GM19372 (cell line): ENCODE measurements around the gene KLF1.
"Not testable (repeated sequence)": the region's sequence is repeated elsewhere in the genome, so short reads cannot be mapped to it uniquely, and the experiment has no call there.

Experiments
- ATAC-seq: cut with Tn5 transposase; IDR thresholded peaks from one replicate; pipeline ENCODE4 v1.9.1; 2021; ENCODE audit warnings: mild to moderate bottlenecking, low read depth, moderate library complexity; ENCODE audit not compliant: unreplicated experiment

The KLF1 gene

DNA sequence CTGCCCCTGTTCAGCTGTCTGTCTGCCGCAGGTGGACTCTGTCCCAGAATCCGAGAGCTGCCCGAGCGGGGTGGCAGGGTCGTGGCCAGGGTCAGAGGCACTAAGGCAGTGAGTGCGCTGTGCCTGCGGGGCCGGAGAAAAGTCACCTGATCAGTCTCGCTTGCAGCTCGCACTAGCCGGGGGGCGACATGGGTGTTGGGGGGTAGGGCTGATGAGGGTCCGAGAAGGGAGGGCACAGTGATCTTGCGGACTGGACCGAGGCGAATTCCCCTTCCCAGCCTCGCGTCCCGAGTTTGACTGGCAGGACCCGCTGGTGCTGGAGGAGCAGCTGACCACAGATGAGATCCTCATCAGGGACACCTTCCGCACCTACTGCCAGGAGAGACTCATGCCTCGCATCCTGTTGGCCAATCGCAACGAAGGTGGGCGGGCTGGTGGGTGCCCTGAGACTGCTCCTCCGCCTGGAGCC is 4.6 kb upstream of the KLF1 start:
- ATAC-seq = no peak

DNA sequence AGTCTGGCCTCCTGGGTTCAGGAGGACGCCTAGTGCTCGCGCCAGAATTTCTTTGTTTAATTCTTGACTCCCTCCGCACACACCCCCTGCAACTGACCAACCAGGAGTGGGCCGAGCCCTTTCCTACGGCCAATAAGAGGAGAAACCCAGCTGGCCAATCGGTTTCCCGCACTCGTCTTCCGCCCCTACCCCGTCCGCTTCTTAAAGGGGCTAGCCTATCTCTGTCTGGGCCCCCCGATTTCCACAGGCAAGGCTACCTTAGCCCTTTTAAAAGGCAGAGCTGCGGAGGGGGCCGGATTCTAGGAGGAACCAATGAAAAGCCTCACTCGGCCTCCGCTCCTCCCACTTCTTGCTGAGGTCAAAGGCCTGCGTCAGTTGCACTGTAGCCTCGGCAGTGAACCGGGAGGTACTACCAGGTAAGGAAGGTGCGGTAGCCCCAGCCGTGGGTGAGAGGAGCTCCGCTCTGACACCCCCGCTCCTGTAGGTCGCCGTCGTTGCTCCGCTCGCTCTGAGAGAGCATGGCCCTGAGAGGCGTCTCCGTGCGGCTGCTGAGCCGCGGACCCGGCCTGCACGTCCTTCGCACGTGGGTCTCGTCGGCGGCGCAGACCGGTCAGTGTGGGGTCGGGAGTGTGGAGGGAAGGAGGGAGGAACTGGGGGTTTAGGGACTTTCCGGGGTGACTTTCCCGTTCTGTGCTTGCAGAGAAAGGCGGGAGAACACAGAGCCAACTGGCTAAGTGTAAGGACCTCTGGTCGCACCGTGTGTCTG is 4.0 kb upstream of the KLF1 start, which contains the start of gene GCDH:
Gene GCDH, plus strand, starts transcription at position 374 of the 766 bp plus-strand sequence. Its CDS starts 145 bp downstream, at position 519.
- peak; percentile 94 for ATAC-seq

DNA sequence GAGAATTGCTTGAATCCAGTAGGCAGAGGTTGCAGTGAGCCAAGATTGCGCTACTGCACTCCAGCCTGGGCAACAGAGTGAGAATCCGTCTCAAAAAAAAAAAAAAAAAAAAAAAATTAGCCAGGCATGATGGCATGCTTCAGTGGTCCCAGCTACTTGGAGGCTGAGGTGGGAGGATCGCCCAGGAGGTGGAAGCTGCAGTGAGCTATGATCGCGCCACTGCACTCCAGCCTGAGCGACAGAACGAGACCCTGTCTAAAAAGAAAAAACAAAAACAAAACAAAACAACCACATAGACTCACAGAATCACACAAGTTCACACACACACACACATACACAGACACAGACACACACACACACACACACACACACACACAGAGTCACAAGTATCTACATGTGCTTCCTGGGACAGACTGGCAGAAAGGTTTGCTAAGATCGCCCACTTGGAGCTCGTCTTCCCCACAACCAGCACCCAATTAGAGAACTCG is 3.3 kb upstream of the KLF1 start:
- ATAC-seq = not testable (repeated sequence)

DNA sequence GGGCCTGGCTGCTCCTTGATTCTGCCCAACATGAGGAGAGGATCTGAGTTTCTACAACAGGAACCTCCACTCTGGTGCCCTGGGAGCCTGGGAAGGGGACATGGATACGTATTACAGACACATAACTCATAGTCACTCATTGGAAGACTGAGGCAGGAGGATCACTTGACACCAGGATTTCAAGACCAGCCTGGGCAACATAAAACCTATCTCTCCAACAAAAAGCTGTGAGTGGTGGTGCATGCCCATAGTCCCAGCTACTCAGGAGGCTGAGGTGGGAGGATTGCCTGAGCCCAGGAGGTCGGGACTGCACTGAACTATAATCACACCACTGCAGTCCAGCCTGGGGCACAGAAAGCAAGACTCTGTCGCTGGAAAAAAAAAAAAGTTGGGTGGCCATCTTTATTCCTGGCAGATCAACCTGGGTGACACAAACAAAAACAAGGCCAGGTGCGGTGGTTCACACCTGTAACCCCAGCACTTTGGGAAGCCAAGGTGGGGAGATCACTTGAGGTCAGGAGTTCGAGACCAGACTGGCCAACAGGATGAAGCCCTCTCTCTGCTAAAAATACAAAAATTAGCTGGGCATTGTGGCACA is 1.1 kb upstream of the KLF1 start:
- no peak for ATAC-seq

DNA sequence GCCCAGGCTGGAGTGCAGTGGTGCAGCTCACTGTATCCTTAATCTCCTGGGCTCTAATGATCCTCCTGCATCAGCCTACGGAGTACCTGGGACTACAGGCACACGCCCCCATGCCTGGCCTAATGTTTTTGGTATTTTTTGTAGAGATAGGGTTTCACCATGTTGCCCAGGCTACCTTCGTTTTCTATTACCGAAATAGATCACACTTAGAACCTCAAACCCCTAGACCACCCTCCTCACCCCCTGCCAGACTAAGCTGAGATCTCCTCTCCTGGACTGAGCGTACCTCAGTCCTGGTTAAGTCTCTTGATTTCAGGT is 391 bp downstream of the KLF1 start:
- no peak for ATAC-seq

DNA sequence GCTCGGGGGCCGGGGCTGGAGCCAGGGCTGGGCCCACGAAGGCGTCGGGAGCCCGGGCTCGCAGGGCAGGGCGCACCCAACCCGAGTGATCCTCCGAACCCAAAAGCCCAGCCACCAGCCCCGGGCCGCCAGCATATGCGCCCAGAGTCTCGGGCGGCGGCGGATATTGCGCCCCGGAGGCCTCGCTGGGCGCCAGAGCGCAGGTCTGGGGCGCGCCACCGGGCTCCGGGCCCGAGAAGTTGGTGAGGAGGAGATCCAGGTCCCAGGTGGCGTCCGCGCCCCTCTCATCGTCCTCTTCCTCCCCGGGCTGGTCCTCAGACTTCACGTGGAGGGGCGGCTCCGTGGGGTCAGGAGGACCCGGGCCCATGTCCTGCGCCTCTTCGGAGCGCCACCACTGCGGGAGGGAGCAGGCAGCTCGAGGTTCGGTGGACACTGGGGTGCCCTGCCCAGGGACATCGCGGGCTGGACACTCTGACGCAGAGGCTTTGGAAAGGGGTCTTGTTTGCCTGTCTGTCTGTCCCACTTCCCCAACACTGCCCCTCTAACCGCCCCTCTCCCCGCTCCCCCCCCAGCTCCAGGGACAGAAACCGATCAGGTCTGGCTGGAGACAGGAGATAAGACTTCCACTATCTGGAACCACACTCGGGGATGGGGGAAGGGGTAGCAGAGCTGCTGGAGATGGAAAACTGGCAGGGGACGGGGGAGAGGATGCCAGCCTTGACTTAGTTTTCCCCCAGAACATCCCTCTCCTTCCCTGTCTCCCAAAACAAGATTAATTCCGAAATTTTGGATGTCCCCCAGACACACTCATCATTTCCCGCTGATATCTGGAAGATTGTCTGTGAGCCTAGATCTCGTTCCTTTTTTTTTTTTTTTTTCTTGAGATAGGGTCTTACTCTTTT is 1.0 kb downstream of the KLF1 start:
- ATAC-seq = no peak

DNA sequence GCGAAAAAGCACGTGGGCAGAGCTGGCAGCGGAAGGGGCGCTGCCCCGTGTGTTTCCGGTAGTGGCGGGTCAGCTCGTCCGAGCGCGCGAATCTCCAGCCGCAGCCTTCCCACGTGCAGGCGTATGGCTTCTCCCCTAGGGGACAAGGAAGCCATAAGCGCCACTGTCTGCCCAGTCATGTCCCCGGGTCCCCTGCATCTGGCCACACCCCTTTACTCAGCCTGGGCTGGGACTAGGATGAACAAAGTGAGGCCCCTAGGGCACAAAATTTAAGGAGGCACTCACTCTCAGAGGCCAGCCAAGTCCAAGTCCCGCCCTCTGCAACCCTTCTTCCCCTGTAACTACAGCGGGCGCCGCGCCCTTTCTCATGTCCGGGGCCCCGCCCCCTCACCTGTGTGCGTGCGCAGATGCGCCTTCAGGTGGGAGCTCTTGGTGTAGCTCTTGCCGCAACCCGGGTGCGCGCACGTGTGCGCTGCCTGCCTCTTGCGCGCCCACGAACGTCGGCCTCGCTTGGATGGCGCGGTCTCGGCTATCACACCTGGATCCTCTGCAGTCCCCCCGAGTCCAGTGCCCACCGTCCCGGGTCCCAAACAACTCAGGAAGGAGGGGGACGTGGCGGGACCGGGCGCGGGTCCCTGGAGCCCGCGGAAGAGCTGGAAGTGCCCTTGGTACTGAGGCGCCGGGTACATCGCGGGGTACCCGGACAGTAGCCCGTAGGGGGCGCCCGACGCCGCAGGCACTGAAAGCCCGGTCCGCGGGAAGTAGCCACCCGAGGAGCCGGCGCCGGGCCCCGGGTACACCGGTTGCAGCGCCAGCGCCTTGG is 1.9 kb downstream of the KLF1 start:
- ATAC-seq = no peak

DNA sequence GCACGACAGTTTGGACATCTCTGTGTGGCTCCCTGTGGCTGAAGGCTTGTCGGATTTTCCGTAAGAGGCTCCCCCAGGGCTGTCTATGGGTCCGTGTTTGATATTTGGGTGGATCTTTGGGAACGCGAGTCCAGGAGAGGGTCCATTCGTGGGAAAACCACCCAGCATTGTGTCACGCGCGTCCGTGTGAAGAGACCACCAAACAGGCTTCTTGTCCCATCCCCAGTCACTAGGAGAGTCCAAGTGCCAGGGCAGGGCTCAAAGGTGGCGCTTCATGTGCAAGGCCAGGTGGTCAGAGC is 2.4 kb downstream of the KLF1 start:
- no peak for ATAC-seq

DNA sequence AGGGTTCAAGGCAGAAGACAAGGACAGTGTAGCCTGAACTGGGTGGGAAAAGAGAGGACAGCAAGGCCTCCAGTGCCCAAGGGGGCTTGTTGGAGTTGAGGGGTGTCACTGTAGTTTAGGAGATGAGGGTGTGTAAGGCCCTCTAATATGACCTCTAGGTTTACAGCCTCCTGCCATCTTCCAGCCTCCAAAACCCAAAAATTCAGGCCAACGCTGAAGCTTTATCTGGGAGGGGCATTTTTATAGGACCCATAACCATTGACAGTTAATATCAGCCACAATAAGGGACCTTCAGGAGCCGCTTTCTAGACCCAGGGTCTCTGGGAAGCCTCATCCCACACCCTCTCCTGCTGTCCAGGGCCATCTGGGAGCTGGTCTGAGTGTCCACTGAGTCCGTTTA is 2.8 kb downstream of the KLF1 start:
- no peak for ATAC-seq

DNA sequence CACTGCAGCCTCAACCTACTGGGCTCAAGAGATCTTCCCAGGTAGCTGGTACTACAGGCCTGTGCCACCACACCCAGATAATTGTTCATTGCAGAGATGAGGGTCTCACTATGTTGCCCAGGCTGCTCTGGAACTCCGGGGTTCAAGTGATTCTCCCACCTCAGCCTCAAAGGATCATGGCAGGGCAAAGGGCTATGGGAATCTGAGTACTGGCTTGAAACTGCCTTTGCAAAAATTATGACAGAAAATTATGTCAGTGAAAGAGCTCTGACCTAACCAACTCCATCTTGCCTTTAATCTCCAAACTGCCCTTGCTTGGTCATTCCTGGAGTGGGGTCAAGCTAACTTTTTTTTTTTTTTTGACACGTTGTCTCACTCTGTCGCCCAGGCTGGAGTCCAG is 4.4 kb downstream of the KLF1 start:
- no peak for ATAC-seq

DNA sequence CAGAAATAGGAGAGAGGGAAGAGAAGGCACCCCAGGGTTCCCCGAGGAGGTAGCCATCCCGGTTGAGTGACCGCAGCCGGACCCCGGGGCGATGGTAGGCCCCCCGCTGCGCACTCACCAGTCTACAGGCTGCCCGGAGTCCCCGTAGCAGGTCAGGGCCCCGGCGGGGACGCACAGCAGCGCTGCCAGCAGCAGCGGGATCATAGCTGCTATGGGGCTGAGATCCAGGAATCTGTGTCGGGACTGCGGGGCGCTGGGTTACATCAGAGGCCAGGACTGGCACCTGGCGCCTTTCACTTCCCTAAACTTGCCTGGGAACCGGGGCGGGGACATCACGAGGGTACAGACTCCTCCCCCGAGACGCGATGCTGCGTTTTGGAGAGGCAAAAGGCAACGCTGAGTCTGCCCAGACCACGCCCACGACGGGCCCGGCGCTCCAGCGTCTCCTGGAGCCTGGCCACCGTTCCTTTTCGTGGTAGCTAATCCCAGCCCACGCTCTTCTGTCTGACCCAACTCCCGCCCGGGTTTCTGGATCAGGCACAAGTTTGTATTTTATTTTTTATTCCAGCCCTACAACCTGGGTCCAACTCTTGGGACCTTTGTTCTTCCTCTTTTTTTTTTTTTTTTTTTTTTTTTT is 5.7 kb downstream of the KLF1 start, which contains the start of gene DNASE2:
Gene DNASE2, minus strand, starts transcription at position 278 of the 637 bp plus-strand sequence. Its CDS starts 74 bp downstream, at position 204.
- ATAC-seq = peak; percentile 69

DNA sequence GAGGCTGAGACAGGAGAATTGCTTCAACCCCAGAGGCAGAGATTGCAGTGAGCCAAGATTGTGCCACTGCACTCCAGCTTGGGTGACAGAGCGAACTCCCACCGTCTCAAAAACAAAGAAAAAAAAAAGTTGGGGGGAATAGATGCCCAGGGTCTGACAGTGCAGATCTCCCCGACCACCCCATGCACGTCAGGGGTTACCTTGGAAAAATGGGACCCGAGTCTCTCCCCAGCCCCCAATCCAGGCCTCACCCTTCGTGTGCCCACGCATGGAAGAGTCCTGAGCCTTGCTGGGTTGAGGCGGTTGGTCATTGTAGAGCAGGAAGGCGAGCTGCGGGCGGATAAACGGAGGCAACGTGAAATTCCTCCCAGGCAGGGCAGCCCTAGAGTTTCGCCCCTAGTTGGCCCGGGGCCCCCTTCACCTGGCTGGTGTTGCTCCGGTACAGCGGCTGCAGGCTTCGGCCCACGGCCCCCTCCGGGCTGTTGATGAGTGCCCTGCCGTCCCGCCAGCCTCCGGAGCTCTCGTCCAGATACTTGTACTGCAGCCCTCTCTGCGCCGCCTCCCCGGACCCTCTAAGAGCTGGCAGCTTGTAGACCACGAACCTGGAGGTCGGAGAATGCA is 6.3 kb downstream of the KLF1 start:
- ATAC-seq = no peak

DNA sequence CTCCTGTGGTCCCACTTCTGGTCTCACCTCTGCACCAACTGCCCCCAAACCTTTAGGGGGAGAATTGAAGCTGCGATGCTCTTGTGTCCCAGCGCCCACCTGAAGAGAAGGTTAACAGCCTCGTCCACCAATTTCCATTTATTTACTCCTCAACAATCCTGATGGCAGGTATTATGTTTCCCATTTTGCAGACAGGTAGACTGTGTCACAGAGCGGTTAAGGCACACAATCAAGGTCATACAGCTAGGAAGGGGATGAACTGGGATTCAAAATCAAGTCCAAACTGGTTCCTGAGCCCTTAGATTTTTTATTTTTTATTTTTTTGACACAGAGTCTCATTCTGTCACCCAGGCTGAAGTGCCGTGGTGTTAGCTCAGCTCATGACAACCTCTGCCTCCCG is 11.9 kb downstream of the KLF1 start:
- ATAC-seq = no peak

DNA sequence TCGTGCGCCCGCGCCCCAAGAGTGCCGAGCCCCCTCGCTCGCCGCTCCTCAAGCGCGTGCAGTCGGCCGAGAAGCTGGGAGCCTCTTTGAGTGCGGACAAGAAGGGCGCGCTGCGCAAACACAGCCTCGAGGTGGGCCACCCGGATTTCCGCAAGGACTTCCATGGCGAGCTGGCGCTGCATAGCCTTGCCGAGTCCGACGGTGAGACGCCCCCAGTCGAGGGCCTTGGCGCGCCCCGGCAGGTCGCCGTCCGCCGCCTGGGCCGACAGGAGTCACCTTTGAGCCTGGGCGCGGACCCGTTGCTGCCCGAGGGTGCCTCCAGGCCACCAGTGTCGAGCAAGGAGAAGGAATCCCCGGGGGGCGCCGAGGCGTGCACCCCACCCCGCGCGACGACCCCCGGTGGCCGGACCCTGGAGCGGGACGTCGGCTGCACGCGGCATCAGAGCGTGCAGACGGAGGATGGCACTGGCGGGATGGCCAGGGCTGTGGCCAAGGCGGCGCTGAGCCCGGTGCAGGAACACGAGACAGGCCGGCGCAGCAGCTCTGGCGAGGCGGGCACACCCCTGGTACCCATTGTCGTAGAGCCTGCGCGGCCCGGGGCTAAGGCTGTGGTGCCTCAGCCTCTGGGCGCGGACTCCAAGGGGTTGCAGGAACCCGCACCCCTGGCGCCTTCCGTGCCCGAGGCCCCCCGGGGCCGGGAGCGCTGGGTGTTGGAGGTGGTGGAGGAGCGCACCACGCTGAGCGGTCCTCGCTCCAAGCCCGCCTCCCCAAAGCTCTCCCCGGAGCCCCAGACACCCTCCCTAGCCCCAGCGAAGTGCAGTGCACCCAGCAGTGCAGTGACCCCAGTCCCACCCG is 12.9 kb downstream of the KLF1 start:
- no peak for ATAC-seq

DNA sequence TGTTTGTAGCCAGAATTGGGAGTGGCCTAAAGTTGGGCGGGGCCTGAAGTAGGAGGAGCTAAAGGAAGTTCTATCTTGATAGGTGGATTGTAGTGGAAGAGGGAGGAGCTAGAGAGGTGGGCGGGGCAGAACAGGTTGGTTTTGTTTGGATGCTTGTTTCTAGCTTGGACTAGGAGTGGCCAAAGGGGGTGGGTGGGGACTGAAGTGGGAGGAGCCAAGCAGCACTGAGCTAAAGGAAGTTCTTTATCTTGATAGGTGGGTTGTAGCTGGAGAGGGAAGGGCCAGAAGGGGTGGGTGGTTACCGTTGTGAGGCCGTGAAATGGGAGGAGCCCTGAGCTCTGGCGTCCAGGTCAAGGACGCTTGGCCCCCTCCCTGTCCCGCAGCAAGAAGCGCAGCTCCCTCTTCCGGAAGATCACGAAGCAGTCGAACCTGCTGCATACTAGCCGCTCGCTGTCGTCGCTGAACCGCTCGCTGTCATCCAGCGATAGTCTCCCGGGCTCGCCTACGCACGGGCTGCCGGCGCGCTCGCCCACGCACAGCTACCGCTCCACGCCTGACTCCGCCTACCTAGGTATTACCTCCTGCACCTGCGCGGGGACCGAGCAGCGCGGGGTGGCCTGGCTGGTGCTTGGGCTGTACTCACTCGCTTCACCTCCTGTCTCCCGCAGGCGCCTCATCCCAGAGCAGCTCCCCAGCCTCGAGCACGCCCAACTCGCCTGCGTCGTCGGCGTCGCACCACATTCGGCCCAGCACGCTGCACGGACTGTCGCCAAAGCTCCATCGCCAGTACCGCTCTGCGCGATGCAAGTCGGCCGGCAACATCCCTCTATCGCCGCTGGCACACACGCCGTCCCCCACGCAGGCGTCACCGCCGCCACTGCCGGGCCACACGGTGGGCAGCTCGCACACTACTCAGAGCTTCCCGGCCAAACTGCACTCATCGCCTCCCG is 13.8 kb downstream of the KLF1 start:
- no peak for ATAC-seq

DNA sequence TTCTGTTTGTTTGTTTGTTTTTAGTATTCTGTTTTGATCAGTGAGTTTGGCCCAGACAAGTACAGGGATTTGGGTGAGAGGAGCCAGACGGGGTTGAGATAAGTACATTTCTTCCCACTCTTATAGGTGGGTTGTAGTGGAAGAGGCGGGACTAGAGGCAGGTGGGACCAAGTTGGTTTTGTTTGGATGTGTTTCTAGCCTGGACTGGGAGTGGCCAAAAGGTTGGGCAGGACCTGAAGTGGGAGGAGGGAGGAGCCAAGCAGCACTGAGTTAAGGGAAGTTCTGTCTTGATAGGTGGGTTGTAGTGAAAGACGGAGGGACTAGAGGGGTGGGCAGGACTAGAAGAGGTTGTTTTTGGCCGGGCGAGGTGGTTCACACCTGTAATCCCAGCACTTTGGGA is 14.7 kb downstream of the KLF1 start:
- no peak for ATAC-seq

DNA sequence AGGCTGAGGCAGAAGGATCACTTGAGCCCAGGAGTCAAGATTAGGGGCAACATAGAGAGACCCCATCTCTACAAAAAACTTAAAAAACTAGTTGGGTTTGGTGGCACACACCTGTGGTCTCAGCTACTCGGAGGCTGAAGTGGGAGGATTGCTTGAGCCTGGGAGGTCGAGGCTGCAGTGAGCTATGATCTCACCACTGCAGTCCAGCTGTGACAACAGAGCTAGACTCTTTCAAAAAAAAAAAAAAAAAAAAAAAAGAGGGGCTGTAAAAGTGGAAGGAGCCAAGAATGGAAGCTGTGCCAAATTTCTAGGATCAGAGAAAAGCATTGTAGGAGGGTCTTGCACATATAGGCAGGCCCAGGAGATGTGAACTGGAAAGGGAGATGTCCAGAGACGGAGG is 15.3 kb downstream of the KLF1 start:
- ATAC-seq = no peak
